ENCODE results near the gene RGS19. TPM values are rescaled to one million over a fixed set of nuclear protein-coding genes. Genes with fewer than 3 reads are reported as not detected.
A peak's percentile ranks its signal among the peaks of the same experiment; 100 is the strongest.

The RGS19 gene
- total RNA-seq, 4 donors from 2014 or later = 7.4 to 14.4 (median 11.0) TPM

- H3K4me1 ChIP-seq = peaks cover 30 to 64% (median 41%) of the 10 kb centered on the region in 3 donors
- no peak overlapping the region for H3K4me3 ChIP-seq
- no CpG with 5 or more reads among the region's 3 CpGs for WGBS, 2 donors
- intact Hi-C loops (cut with DNase I) = loop anchor here (10.0 kb wide), 1 partner anchor 52 kb away; the partner anchor contains the start of gene PRPF6
- no peak overlapping the region for H3K27ac ChIP-seq
- no peaks in the 10 kb centered on the region for H3K9me3 ChIP-seq
- TF ChIP-seq POLR2A (IDR thresholded peaks at IDR 0.05) = no peak
- DNase-seq = no peak
- peaks cover under 1 to 35% (median 5%) of the 10 kb centered on the region in 3 donors for H3K36me3 ChIP-seq
- H3K27me3 ChIP-seq = peaks cover 0 to 63% (median 0%) of the 10 kb centered on the region in 4 donors
Measured at GRCh38 chr20:64037199-64037497, 42.2 kb downstream of the RGS19 start.

- Histone ChIP-seq H3K36me3 (peaks cover 6 to 41% (median 10%) of the 10 kb centered on the region in 3 donors), H3K9me3 (no peaks in the 10 kb centered on the region), H3K4me3 (no peak overlapping the region), H3K4me1 (peaks cover 24 to 59% (median 35%) of the 10 kb centered on the region in 3 donors), H3K27ac (peak overlapping the region in 1 of 4 donors; percentile 4), H3K27me3 (peaks cover 0 to 57% (median 0%) of the 10 kb centered on the region in 4 donors)
- WGBS, 2 donors = 33 to 80% methylated on average over 1 to 3 of the region's 17 CpGs
- intact Hi-C loops (cut with DNase I) = loop anchor here (10.0 kb wide), 1 partner anchor 52 kb away; the partner anchor contains the start of gene PRPF6
- no peak for TF ChIP-seq POLR2A (IDR thresholded peaks at IDR 0.05)
- TF ChIP-seq CTCF (IDR thresholded peaks at IDR 0.05) = no peak
- no peak for DNase-seq
Measured at GRCh38 chr20:64036346-64037198, 42.7 kb downstream of the RGS19 start.

- peaks cover 0 to 51% (median 0%) of the 10 kb centered on the region in 4 donors for H3K27me3 ChIP-seq
- no peak for DNase-seq
Measured at GRCh38 chr20:64035933-64036345, 43.4 kb downstream of the RGS19 start, which contains the start of gene C20orf204. TSS of gene C20orf204 (plus strand) at chr20:64036182. CDS start at chr20:64036324, 142 bp downstream.

GRCh38 chr20:64035066-64035932 lies 44.0 kb downstream of the RGS19 start:
- Histone ChIP-seq H3K27me3 (peaks cover 0 to 45% (median 0%) of the 10 kb centered on the region in 4 donors), H3K4me1 (peaks cover 19 to 46% (median 22%) of the 10 kb centered on the region in 3 donors), H3K36me3 (peaks cover 6 to 54% (median 12%) of the 10 kb centered on the region in 3 donors), H3K4me3 (no peak overlapping the region), H3K9me3 (no peaks in the 10 kb centered on the region), H3K27ac (no peak overlapping the region)
- DNase-seq = no peak
- intact Hi-C loops (cut with DNase I) = loop anchor here (10.0 kb wide), 1 partner anchor 50 kb away; the partner anchor contains the start of gene PRPF6
- 66 to 67% methylated on average over 12 to 15 of the region's 17 CpGs for WGBS, 2 donors
- TF ChIP-seq POLR2A (IDR thresholded peaks at IDR 0.05) = no peak

More at GRCh38 chr20:64035933-64036345, 43.4 kb downstream of the RGS19 start, which contains the start of gene C20orf204:
- Histone ChIP-seq H3K27ac (peak within 1 kb of the TSS in 1 of 4 donors; percentile 4), H3K9me3 (no peaks in the 10 kb centered on the region), H3K4me3 (no peak within 1 kb of the TSS), H3K4me1 (peaks cover 19 to 52% (median 29%) of the 10 kb centered on the region in 3 donors), H3K36me3 (peaks cover 6 to 47% (median 10%) of the 10 kb centered on the region in 3 donors)
- no peak for TF ChIP-seq CTCF (IDR thresholded peaks at IDR 0.05)
- no peak for TF ChIP-seq POLR2A (IDR thresholded peaks at IDR 0.05)
- intact Hi-C loops (cut with DNase I) = loop anchor here (10.0 kb wide), 1 partner anchor 51 kb away; the partner anchor contains the start of gene PRPF6
- WGBS, 2 donors = no CpG with 5 or more reads among the region's 10 CpGs

- Histone ChIP-seq H3K4me1 (peaks cover 12 to 33% (median 14%) of the 10 kb centered on the region in 3 donors), H3K36me3 (peaks cover 18 to 66% (median 24%) of the 10 kb centered on the region in 3 donors), H3K9me3 (no peaks in the 10 kb centered on the region), H3K27ac (no peak overlapping the region), H3K27me3 (peaks cover 0 to 32% (median 0%) of the 10 kb centered on the region in 4 donors), H3K4me3 (no peak overlapping the region)
- 40 to 88% methylated on average over 1 to 8 of the region's 11 CpGs for WGBS, 2 donors
- intact Hi-C loops (cut with DNase I) = loop anchor here (10.0 kb wide), 1 partner anchor 49 kb away; the partner anchor contains the start of gene PRPF6
- TF ChIP-seq POLR2A (IDR thresholded peaks at IDR 0.05) = no peak
- no peak for TF ChIP-seq CTCF (IDR thresholded peaks at IDR 0.05)
- no peak for DNase-seq
Measured at GRCh38 chr20:64033981-64034493, 45.3 kb downstream of the RGS19 start.

Data from esophagus squamous epithelium (tissue), 5 donors.